Suprapubic skin (tissue), 3 donors: ENCODE results near the gene MBOAT7.

ENCODE experiments used
- CTCF ChIP-seq, 2 donors: fragments of 200-600 bp in 1 of 2; fragments of 450-650 bp in 1 of 2; sonication (generic) in 1 of 2; IDR thresholded peaks; one replicate each; pipeline ENCODE4 v1.5.1; 2016 to 2019; ENCODE audit warnings: antibody characterized with exemption in 2 of 2, mild to moderate bottlenecking in 1 of 2, moderate library complexity in 1 of 2
- EP300 ChIP-seq: sonication (generic); formaldehyde crosslinking; IDR thresholded peaks from one replicate; pipeline ENCODE4 v1.6.1; 2017; ENCODE audit warnings: antibody characterized with exemption

GRCh38 chr19:54186351-54186750, 3.0 kb downstream of the MBOAT7 start:
- TF ChIP-seq CTCF (IDR thresholded peaks at IDR 0.05) (no peak), EP300 (no peak)
